OCI-LY1 (cell line): ENCODE data around the gene LSAMP.

Experiments
- H2AFZ ChIP-seq: fragments of 200-600 bp; sonication (generic), shearing (Covaris generic); 2 replicates; pipeline ENCODE4 v1.6.0; 2014; ENCODE audit warnings: antibody characterized with exemption, mild to moderate bottlenecking, low read length
- H3F3A ChIP-seq: fragments of 200-600 bp; sonication (generic), shearing (Covaris generic); 2 replicates; pipeline ENCODE4 v1.6.0; 2014; ENCODE audit warnings: mild to moderate bottlenecking, antibody characterized with exemption, low read length, moderate library complexity; ENCODE audit not compliant: insufficient read depth
- H3K27ac ChIP-seq: fragments of 200-600 bp; sonication (generic); 2 replicates; pipeline ENCODE4 v1.5.1; 2014; ENCODE audit warnings: low read length, mixed run types, mild to moderate bottlenecking, low read depth; ENCODE audit not compliant: poor library complexity, severe bottlenecking
- H3K27me3 ChIP-seq: fragments of 200-600 bp; sonication (generic); 2 replicates; pipeline ENCODE4 v1.6.0; 2014; ENCODE audit warnings: antibody characterized with exemption, mild to moderate bottlenecking, low read length, moderate library complexity; ENCODE audit not compliant: insufficient read depth
- H3K36me3 ChIP-seq: fragments of 200-600 bp; sonication (generic); 2 replicates; pipeline ENCODE4 v1.6.1; 2014; ENCODE audit warnings: mild to moderate bottlenecking, antibody characterized with exemption, low read length, moderate library complexity, mixed read lengths; ENCODE audit not compliant: insufficient read depth
- H3K4me1 ChIP-seq: fragments of 200-600 bp; sonication (generic); 2 replicates; pipeline ENCODE4 v1.5.1; 2014; ENCODE audit warnings: mild to moderate bottlenecking, low read length, moderate library complexity; ENCODE audit not compliant: insufficient read depth, severe bottlenecking
- H3K4me2 ChIP-seq: fragments of 200-600 bp; sonication (generic), shearing (Covaris generic); 2 replicates; pipeline ENCODE4 v1.6.1; 2014; ENCODE audit warnings: low read length
- H3K4me3 ChIP-seq: fragments of 200-600 bp; sonication (generic); 2 replicates; pipeline ENCODE4 v1.5.1; 2014; ENCODE audit warnings: low read length, low read depth, mild to moderate bottlenecking, mixed read lengths; ENCODE audit not compliant: poor library complexity, severe bottlenecking
- H3K79me2 ChIP-seq: fragments of 200-600 bp; shearing (Covaris generic); 2 replicates; pipeline ENCODE4 v1.6.1; 2016; ENCODE audit warnings: mixed run types, low read length, mixed read lengths; ENCODE audit not compliant: insufficient read depth
- H3K9ac ChIP-seq: fragments of 200-600 bp; sonication (generic), shearing (Covaris generic); 2 replicates; pipeline ENCODE4 v1.6.1; 2014; ENCODE audit warnings: mild to moderate bottlenecking, low read length, mixed read lengths
- H3K9me2 ChIP-seq: fragments of 200-600 bp; sonication (generic), shearing (Covaris generic); 2 replicates; pipeline ENCODE4 v1.6.1; 2014; ENCODE audit warnings: low read depth, mild to moderate bottlenecking, low read length, mixed read lengths
- H3K9me3 ChIP-seq: fragments of 200-600 bp; shearing (Covaris generic); 2 replicates; pipeline ENCODE4 v1.6.1; 2014; ENCODE audit warnings: low read length, mixed read lengths
- H4K20me1 ChIP-seq: fragments of 200-600 bp; sonication (generic), shearing (Covaris generic); 2 replicates; pipeline ENCODE4 v1.6.0; 2016; ENCODE audit warnings: mild to moderate bottlenecking, low read length; ENCODE audit not compliant: insufficient read depth
- EZH2 ChIP-seq: fragments of 200-600 bp; sonication (generic), shearing (Covaris generic); IDR thresholded peaks from 2 replicates; pipeline ENCODE4 v1.8.0; 2017; ENCODE audit warnings: borderline replicate concordance, mixed run types, mild to moderate bottlenecking, antibody characterized with exemption, low read length, moderate library complexity, mixed read lengths
- TF ChIP-seq, protein P1 (sequence below): fragments of 200-600 bp; sonication (generic), shearing (Covaris generic); IDR thresholded peaks from 2 replicates; pipeline ENCODE4 v1.5.1; 2017; ENCODE audit warnings: mild to moderate bottlenecking, antibody characterized with exemption, low read length, moderate library complexity, mixed read lengths

Gene LSAMP

GRCh38 chr3:116165135-116165534 lies 280.2 kb downstream of the LSAMP start:
- Histone ChIP-seq H2AFZ (no peak overlapping the region), H3F3A (no peaks in the 10 kb centered on the region), H3K36me3 (no peaks in the 10 kb centered on the region), H3K4me1 (no peaks in the 10 kb centered on the region), H3K9me2 (no peaks in the 10 kb centered on the region), H4K20me1 (no peaks in the 10 kb centered on the region), H3K4me2 (no peak overlapping the region), H3K9me3 (no peaks in the 10 kb centered on the region), H3K79me2 (no peaks in the 10 kb centered on the region), H3K27ac (no peak overlapping the region), H3K4me3 (no peak overlapping the region), H3K27me3 (no peaks in the 10 kb centered on the region), H3K9ac (no peak overlapping the region)
- TF ChIP-seq, protein P1, sequence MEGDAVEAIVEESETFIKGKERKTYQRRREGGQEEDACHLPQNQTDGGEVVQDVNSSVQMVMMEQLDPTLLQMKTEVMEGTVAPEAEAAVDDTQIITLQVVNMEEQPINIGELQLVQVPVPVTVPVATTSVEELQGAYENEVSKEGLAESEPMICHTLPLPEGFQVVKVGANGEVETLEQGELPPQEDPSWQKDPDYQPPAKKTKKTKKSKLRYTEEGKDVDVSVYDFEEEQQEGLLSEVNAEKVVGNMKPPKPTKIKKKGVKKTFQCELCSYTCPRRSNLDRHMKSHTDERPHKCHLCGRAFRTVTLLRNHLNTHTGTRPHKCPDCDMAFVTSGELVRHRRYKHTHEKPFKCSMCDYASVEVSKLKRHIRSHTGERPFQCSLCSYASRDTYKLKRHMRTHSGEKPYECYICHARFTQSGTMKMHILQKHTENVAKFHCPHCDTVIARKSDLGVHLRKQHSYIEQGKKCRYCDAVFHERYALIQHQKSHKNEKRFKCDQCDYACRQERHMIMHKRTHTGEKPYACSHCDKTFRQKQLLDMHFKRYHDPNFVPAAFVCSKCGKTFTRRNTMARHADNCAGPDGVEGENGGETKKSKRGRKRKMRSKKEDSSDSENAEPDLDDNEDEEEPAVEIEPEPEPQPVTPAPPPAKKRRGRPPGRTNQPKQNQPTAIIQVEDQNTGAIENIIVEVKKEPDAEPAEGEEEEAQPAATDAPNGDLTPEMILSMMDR: no peak
- no peak for TF ChIP-seq EZH2

- Histone ChIP-seq H4K20me1 (no peaks in the 10 kb centered on the region), H3K4me2 (no peak overlapping the region), H3K9ac (no peak overlapping the region), H3K27me3 (no peaks in the 10 kb centered on the region), H3K4me1 (no peaks in the 10 kb centered on the region), H3K9me3 (no peaks in the 10 kb centered on the region), H3F3A (no peaks in the 10 kb centered on the region), H3K4me3 (no peak overlapping the region), H3K27ac (no peak overlapping the region), H3K9me2 (no peaks in the 10 kb centered on the region), H3K36me3 (no peaks in the 10 kb centered on the region), H3K79me2 (no peaks in the 10 kb centered on the region), H2AFZ (no peak overlapping the region)
- TF ChIP-seq, protein P1: no peak
- no peak for TF ChIP-seq EZH2
Measured at GRCh38 chr3:116164039-116164438, 281.2 kb downstream of the LSAMP start.

- Histone ChIP-seq H3K4me3 (no peak overlapping the region), H2AFZ (no peak overlapping the region), H3K4me2 (no peak overlapping the region), H3K9ac (no peak overlapping the region), H3F3A (no peaks in the 10 kb centered on the region), H3K79me2 (no peaks in the 10 kb centered on the region), H3K36me3 (no peaks in the 10 kb centered on the region), H3K4me1 (no peaks in the 10 kb centered on the region), H4K20me1 (no peaks in the 10 kb centered on the region), H3K27ac (no peak overlapping the region), H3K9me3 (no peaks in the 10 kb centered on the region), H3K9me2 (no peaks in the 10 kb centered on the region), H3K27me3 (no peaks in the 10 kb centered on the region)
- TF ChIP-seq EZH2: no peak
Measured at GRCh38 chr3:116161575-116162525, 283.4 kb downstream of the LSAMP start.
